GM19328 (cell line): Measurements from ENCODE around the gene NPIPB2.

ENCODE experiments used
- ATAC-seq: cut with Tn5 transposase; IDR thresholded peaks from one replicate; pipeline ENCODE4 v1.9.1; 2021; ENCODE audit warnings: mild to moderate bottlenecking, moderate library complexity; ENCODE audit not compliant: unreplicated experiment

Gene NPIPB2

DNA sequence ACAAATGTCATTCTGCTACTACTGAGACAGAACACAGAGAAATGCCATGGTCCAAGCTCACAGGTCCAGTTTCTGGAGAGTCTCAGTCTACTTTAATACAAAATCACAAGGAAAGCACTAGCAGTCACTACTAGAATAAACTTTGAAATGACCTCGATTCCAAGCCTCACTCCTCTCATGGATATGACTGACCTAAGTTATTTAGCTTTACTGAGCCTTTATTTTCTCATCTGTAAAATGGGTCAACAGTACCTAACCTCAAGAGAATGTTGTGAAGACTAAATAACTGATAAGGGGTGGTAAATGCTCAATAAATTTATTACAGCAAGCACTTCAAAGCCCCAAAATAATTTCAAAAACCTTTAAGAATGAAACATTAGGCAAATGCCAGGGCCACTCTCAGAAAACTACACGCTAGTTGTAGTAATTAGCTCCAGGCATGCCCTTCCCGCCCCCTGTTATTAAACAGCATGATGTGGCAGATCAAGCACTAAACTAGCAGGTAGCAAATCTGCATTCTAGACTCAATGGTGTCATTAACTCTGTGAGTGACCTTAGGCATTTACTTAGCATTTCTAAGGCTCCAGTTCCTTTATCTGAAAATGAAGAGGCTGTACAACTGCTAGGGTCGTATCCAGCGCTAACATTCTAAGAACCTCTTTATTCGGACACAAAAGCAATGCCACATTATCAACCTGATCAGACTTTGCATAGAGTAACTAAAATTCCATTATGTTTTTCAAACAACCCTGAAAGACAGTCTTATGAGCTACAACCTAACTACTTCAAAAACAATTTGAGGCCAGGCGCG, 34.5 kb downstream of the NPIPB2 start:
- no peak for ATAC-seq

DNA sequence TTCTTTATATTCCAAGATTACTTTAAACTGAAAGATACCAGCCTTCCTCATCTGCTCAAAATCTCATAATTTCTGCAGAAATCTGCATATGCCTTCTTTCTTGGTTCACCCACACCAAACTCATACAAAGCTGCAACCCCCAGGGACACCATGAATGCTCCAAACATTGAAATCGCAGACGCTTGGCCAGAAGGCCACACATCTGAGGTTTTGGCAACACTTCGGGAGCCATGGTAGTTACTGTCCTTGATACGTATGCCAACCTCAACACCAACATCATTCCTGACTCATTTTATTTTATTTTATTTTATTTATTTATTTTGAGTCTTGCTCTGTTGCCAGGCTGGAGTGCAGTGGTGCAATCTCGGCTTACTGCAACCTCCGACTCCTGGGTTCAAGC, 37.9 kb downstream of the NPIPB2 start:
- ATAC-seq = no peak

DNA sequence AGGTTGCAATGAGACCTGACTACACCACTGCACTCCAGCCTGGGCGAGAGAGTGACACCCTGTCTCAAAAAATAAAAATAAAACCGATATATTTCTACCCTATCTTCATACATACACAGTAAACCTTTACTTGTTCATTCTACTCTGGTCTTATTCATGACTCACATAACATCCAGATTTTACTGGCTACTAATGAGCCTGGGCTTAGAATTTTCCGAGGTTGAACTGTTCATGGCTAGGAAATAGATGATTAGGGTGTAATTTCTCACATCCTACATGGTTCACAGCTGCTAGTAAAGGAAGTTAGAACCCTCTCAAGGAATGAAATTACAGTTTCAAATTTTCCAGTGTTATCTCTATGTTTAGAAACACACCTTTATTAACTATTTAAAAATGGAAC, 40.8 kb downstream of the NPIPB2 start:
- ATAC-seq = no peak

DNA sequence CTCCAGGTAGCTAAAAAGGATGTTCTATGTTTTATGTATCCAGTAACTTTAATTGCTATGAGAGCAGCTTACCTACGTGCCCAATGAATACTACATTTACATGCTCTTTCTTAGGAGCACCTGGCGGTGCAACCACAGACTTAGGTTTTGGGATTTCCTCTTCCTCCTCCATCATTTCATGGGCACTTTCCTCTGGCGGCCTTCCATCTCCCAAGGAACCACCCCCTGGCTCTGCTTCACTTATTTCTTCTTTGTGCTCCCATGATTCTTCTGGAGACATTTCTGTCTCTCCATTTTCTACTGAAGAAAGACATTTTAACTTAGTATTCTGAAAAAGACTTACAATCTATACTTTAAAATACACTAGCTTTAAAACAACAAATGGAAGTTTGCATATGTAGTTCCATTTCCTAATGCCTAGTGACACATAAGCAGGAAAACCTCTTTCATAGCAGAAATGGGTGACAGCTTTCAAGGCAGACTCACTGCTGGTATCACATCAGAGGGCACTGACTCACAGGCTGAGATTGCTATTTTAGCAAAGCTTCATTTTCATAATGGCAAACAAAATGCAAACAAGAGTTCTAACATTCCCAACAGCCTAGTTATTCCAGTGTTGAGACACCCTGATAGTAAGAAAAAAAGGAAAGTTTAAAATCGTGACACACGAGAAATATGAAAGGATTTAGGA, 45.2 kb downstream of the NPIPB2 start:
- ATAC-seq = no peak

DNA sequence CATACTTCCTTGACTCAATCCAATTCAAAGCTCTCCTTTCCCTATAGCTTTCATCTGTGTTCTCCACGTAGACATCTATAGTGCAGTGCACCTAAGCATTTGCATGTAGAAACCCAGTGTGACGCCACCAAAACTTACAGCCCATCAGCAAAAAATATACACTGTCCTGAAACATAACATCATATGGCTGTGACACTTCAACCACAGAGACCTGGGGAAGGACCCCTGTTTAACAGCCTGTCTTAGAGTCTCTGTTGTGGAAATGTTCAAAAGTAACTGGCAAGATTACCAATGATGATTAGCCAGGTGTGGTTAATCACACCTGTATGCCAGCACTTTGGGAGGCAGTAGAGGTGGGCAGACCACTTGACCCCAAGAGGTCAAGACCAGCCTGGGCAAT, 48.3 kb downstream of the NPIPB2 start:
- ATAC-seq = no peak

DNA sequence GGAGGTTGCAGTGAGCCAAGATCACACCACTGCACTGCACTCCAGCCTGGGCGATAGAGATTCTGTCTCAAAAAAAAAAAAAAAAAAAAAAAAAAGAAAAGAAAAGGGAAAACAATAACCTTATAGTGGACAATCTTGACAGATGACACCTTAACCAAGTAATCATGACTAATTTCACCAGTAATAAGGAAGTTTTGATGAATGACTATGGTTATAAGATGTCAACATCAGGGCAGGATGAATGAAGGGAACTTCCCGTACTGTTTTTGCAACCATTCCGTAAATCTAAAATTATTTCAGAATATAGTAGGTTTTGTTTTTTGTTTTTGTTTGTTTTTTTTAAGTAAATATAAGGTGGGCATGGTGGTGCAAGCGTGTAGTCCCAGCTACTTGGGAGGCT, 49.1 kb downstream of the NPIPB2 start:
- no peak for ATAC-seq

DNA sequence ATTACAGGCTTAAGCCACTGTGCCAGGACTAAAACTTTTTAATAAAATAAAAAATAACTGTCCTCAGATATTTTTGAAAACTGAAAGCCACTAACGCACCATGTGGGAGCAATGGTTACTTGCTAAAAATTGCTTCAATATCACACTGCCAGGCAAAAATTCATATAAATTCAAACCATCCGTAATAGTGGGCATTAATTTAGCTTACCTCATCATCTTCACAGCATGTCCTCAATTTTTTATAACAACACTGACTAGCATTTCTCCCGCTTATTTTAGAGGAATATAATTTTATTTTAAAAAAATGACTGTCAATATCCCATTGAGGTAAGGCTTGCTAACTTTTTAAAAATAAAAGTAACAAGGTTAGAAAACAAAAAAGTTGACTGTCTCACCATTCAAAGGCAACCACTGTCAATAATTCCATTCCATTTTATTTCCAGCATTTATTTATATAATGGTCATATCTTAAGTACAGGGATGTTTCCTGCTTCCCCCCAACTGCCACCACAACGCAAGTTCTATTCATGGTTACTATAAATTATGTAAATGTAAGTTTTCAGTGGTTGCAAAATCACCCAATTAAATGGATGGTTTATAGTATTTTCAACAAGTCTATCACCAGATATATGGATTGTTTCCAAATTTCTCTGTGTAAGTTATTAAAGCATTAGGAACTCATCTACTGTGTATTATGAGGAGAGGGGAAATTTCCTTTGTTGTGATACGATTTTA, 51.4 kb downstream of the NPIPB2 start:
- no peak for ATAC-seq

DNA sequence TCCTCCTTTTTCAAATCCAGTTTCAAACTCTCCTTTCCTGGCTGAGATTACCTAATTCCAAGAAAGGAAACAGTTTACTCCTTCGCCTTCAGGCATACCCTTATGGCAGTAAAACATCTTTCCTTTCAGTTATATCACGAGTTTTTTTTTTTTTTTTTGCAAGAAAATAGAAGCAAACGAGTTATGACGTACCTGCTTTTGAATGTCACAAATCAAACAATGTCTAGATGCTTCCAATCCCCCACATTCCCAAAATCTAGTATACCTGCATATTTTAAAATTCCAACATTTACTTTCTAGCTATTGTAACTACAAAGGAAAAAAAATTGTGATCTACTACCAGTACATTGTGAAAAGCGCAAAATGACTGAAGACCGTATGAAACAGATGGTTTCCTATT, 55.0 kb downstream of the NPIPB2 start:
- ATAC-seq = no peak

DNA sequence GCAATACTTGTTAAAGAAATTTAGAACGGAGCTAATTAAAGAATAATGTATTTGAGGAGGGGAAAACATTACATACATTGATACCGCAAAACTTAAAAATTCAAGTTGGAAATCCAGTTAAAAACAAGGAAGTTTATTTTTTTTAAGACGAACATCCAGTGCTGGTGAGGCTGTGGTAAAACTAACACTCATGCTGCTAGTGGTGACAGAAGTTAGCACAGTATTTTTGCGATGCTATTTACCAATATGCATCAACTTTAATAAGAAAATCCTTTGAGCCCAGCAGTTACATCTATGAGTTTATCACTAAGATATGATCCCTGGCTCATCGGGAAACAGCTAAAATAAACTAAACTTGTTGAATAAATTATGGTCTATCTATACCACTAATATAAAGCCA, 57.8 kb downstream of the NPIPB2 start:
- ATAC-seq = no peak

DNA sequence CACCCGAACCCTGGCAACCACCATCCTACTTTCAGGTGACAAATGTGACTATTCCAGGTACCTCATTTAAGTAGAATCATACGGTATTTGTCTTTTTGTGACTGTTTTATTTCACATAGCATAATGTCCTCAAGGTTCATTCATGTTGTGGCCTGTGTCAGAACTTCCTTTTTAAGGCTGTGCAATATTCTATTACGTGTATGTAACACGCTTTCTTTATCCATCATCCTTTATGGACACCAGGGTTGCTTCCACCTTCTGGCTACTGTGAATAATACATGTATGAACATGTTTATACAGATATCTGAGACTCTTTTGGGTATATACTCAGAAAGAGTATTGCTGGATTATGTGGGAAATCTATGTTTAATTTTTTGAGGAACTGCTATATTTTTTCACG, 61.8 kb downstream of the NPIPB2 start:
- no peak for ATAC-seq

DNA sequence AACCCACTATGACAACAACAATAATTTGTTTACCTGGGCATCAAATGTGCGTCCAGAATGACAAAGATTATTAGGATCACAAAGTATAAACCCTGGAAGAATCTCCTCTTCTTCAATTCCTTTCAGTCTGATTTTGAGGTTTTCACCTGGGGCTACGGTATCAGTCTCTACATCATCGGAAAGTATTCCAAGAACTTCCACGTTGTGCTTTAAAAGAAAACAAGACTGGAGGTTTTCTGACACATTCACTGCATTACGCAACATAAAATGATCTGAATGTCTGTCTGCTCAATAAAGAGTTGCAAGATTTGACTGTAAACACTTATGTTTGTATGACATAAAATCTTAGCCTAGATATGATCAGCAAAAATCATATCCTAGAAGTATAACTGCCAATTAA, 64.5 kb downstream of the NPIPB2 start:
- no peak for ATAC-seq
